Panc1 (cell line): ENCODE data around the gene COG3.
"Not testable (repeated sequence)": the region's sequence is repeated elsewhere in the genome, so short reads cannot be mapped to it uniquely, and the experiment has no call there.

Experiments
- POLR2AphosphoS5 ChIP-seq: IDR thresholded peaks from 2 replicates; pipeline ENCODE4 v1.6.1; 2012; ENCODE audit warnings: mild to moderate bottlenecking, low read depth, low read length, moderate library complexity
- SIN3A ChIP-seq: IDR thresholded peaks from 2 replicates; pipeline ENCODE4 v1.6.1; 2012; ENCODE audit warnings: low read depth, mild to moderate bottlenecking, low read length, moderate library complexity, borderline replicate concordance; ENCODE audit not compliant: insufficient read depth
- TCF7L2 ChIP-seq: IDR thresholded peaks from 2 replicates; pipeline ENCODE4 v1.6.1; 2011; ENCODE audit warnings: mild to moderate bottlenecking, low read depth, low read length, inconsistent platforms
- TF ChIP-seq, protein P1 (sequence below): fragments of 450-650 bp; IDR thresholded peaks from 2 replicates; pipeline ENCODE4 v1.5.1; 2017; ENCODE audit warnings: mild to moderate bottlenecking
- TF ChIP-seq, protein P2 (sequence below), 2 experiments: IDR thresholded peaks; 2 replicates each; pipeline ENCODE4 v1.6.1; 2011 to 2012; ENCODE audit warnings: low read depth in 2 of 2, control low read depth in 1 of 2, low read length in 1 of 2, mild to moderate bottlenecking in 1 of 2, moderate library complexity in 1 of 2; ENCODE audit not compliant: insufficient read depth in 1 of 2

DNA sequence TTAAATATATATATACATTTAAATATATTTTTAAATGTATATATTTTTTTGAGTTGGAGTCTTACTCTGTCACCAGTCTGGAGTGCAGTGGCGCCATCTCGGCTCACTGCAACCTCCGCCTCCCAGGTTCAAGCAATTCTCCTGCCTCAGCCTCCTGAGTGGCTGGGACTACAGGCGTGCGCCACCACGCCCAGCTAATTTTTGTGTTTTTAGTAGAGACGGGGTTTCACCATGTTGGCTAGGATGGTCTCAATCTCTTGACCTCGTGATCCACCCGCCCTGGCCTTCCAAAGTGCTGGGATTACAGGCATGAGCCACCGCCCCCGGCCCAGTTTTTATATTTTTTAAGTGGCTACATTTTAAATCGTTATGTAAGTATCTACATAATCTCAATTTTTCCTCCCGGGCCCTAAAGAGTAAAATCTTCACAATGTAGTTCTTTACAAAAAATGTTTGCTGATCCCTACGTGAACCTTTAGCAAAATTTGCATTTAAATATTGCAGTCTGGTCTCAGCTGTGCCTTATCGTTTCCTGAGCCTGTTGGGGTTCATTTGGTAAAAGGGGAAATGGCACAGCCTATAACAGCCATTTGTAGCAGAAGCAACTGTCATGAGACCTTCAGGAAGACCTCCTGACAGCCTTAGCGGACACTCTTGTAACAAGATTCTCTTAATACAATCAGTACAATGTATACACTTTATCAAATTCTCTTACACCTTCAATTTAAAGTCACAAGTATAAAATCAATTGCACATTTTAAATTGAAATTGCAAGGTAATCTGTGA lies 38.5 kb upstream of the COG3 start:
- TF ChIP-seq, protein P1, sequence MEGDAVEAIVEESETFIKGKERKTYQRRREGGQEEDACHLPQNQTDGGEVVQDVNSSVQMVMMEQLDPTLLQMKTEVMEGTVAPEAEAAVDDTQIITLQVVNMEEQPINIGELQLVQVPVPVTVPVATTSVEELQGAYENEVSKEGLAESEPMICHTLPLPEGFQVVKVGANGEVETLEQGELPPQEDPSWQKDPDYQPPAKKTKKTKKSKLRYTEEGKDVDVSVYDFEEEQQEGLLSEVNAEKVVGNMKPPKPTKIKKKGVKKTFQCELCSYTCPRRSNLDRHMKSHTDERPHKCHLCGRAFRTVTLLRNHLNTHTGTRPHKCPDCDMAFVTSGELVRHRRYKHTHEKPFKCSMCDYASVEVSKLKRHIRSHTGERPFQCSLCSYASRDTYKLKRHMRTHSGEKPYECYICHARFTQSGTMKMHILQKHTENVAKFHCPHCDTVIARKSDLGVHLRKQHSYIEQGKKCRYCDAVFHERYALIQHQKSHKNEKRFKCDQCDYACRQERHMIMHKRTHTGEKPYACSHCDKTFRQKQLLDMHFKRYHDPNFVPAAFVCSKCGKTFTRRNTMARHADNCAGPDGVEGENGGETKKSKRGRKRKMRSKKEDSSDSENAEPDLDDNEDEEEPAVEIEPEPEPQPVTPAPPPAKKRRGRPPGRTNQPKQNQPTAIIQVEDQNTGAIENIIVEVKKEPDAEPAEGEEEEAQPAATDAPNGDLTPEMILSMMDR, result not testable (repeated sequence)
- not testable (repeated sequence) for TF ChIP-seq POLR2AphosphoS5, SIN3A, TCF7L2
- TF ChIP-seq, protein P2, sequence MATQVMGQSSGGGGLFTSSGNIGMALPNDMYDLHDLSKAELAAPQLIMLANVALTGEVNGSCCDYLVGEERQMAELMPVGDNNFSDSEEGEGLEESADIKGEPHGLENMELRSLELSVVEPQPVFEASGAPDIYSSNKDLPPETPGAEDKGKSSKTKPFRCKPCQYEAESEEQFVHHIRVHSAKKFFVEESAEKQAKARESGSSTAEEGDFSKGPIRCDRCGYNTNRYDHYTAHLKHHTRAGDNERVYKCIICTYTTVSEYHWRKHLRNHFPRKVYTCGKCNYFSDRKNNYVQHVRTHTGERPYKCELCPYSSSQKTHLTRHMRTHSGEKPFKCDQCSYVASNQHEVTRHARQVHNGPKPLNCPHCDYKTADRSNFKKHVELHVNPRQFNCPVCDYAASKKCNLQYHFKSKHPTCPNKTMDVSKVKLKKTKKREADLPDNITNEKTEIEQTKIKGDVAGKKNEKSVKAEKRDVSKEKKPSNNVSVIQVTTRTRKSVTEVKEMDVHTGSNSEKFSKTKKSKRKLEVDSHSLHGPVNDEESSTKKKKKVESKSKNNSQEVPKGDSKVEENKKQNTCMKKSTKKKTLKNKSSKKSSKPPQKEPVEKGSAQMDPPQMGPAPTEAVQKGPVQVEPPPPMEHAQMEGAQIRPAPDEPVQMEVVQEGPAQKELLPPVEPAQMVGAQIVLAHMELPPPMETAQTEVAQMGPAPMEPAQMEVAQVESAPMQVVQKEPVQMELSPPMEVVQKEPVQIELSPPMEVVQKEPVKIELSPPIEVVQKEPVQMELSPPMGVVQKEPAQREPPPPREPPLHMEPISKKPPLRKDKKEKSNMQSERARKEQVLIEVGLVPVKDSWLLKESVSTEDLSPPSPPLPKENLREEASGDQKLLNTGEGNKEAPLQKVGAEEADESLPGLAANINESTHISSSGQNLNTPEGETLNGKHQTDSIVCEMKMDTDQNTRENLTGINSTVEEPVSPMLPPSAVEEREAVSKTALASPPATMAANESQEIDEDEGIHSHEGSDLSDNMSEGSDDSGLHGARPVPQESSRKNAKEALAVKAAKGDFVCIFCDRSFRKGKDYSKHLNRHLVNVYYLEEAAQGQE (IDR thresholded peaks at IDR 0.05; ENCODE audit: insufficient read depth in 1 of 2, low read depth in 2 of 2, low read length in 1 of 2), result not testable (repeated sequence)
